Naive thymus-derived CD8-positive, alpha-beta T cell (primary cell): ENCODE measurements around the gene HINT3. TPM values are rescaled to one million over a fixed set of nuclear protein-coding genes. Genes with fewer than 3 reads are reported as not detected.
"Not testable (repeated sequence)": the region's sequence is repeated elsewhere in the genome, so short reads cannot be mapped to it uniquely, and the experiment has no call there.

ENCODE experiments used
- ATAC-seq, 2 donors: fragments of 150-1000 bp; cut with Tn5 transposase in 1 of 2; sonication (Bioruptor Pico), chemical (Tn5 transposase) in 1 of 2; 1 replicate in 1 of 2; 2 replicates in 1 of 2; pipeline ENCODE4 v1.10.0; 2021; ENCODE audit warnings: mild to moderate bottlenecking in 2 of 2, moderate library complexity in 2 of 2
- POLR2A ChIA-PET: fragments of 350-600 bp; sonication (Branson Sonifier 250); formaldehyde crosslinking; loops from one replicate; lab custom pipeline; 2021; ENCODE audit warnings: antibody characterized with exemption; lab: Charles Lee
- DNase-seq, 10 donors: peaks; one replicate each; pipeline versions ENCODE4 v3.0.0 to v3.0.0-alpha.2; 2020 to 2022
- H3K27ac Mint-ChIP-seq, 10 donors: one replicate each; pipeline ENCODE4 v1.8.0; 2020 to 2022; ENCODE audit warnings: mild to moderate bottlenecking in 10 of 10, mixed read lengths in 10 of 10, moderate library complexity in 4 of 10, inconsistent platforms in 1 of 10
- H3K27me3 Mint-ChIP-seq, 5 donors: one replicate each; pipeline ENCODE4 v1.8.0; 2021 to 2022; ENCODE audit warnings: mixed read lengths in 5 of 5
- H3K36me3 Mint-ChIP-seq, 3 donors: one replicate each; pipeline ENCODE4 v1.8.0; 2020 to 2022; ENCODE audit warnings: mixed read lengths in 3 of 3, mild to moderate bottlenecking in 2 of 3, inconsistent platforms in 1 of 3
- H3K4me1 Mint-ChIP-seq, 4 donors: one replicate each; pipeline ENCODE4 v1.8.0; 2021 to 2022; ENCODE audit warnings: mixed read lengths in 4 of 4
- H3K4me3 Mint-ChIP-seq, 10 donors: one replicate each; pipeline ENCODE4 v1.8.0; 2020 to 2022; ENCODE audit warnings: mild to moderate bottlenecking in 10 of 10, mixed read lengths in 10 of 10, moderate library complexity in 6 of 10, inconsistent platforms in 1 of 10
- H3K9me3 Mint-ChIP-seq, 9 donors: one replicate each; pipeline ENCODE4 v1.8.0; 2020 to 2022; ENCODE audit warnings: mixed read lengths in 9 of 9, mild to moderate bottlenecking in 3 of 9, inconsistent platforms in 1 of 9, moderate library complexity in 1 of 9
- polyA plus RNA-seq, 3 donors: library from polyadenylated mRNA; unstranded; fragments of 300-500 nt; fragmentation: Illumina TruSeq; gene quantifications; one replicate each; pipeline ENCODE4 v1.2.3, GENCODE V29; 2021
- total RNA-seq, 8 experiments: library from RNA in 2 of 8; stranded (reverse) in 2 of 8; gene quantifications; one replicate each; pipeline ENCODE4 v1.2.3 and lab custom pipeline; 2021 to 2026

HINT3 gene
- total and polyA plus RNA-seq, 5 experiments from 2014 or later, result 7.9 to 12.7 (median 10.4) TPM

GRCh38 chr6:125943528-125944433 lies 12.8 kb upstream of the HINT3 start:
- POLR2A ChIA-PET, result no interaction called here
- DNase-seq (no peak), ATAC-seq (no peak)
- no peaks in the 10 kb centered on the region for H3K36me3 Mint-ChIP-seq
- H3K27ac Mint-ChIP-seq, result no peak overlapping the region
- H3K4me1 Mint-ChIP-seq, result no peaks in the 10 kb centered on the region
- H3K4me3 Mint-ChIP-seq, result no peak overlapping the region
- H3K9me3 Mint-ChIP-seq, result no peaks in the 10 kb centered on the region
- peaks cover 5 to 19% (median 13%) of the 10 kb centered on the region in 5 donors for H3K27me3 Mint-ChIP-seq

- H3K9me3 Mint-ChIP-seq, result no peaks in the 10 kb centered on the region
- no peaks in the 10 kb centered on the region for H3K36me3 Mint-ChIP-seq
- POLR2A ChIA-PET, result no interaction called here
- H3K27me3 Mint-ChIP-seq, result peaks cover 2 to 14% (median 13%) of the 10 kb centered on the region in 5 donors
- no peaks in the 10 kb centered on the region for H3K4me1 Mint-ChIP-seq
- ATAC-seq (no peak), DNase-seq (no peak)
- no peak overlapping the region for H3K27ac Mint-ChIP-seq
- H3K4me3 Mint-ChIP-seq, result no peak overlapping the region
These were observed 12.1 kb upstream of the HINT3 start for GRCh38 chr6:125944434-125944816.

DNA sequence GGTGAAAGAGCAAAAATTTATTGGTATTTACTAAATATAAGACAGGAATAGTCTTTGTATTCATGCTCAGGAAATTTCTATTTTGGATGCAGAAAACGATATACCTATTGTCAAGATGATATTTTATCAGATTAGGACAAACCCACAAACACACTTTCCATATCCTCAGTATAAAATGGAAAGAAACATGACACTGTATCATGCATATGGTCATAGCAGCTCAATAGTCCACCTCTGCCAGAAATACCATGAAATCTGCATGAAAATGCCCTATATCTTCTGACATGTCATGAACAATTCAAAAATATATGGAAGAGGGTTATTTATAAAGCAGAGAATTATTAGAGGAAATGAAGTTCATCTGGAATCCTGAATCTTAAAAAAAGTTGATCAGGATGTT lies 11.7 kb upstream of the HINT3 start:
- DNase-seq, result no peak
- no peak for ATAC-seq
- Mint-ChIP-seq H3K36me3 (no peaks in the 10 kb centered on the region), H3K27ac (no peak overlapping the region), H3K27me3 (peaks cover 2 to 13% (median 10%) of the 10 kb centered on the region in 5 donors), H3K4me1 (no peaks in the 10 kb centered on the region), H3K9me3 (no peaks in the 10 kb centered on the region), H3K4me3 (no peak overlapping the region)
- POLR2A ChIA-PET, result no interaction called here

DNA sequence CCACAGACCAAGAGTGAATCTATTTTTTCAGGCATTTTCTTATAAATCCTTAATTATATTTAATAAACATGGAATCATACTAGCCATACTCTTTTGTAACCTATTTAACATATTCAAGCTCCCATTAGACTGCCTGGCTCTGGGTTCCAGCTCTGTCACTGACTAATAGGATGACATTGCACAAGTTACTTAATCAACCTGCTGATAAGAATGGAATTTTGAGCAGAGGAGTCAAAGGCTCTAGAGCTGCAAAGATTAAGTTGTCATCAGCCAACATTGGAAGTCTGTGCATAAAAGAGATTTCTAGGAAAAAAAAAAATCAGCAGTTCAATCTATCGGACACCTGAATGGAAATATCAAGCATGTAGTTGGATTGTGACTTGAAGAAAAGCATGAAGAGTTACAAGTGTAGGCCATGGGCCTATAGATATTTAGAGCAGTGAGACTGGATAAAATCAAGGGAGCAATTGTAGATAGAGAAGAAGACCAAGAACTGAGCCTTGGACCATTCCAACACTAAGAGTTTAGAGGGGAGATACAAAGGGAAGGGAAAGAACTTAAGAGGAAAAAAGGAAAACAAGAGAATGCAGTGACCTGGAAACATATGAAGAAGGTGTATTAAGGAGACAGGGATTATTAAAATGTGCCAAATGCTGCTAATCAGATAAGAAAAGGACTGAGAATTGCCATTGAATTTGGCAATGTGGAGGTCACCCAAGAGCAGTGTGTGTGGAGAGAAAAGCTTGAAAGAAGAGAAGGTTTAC lies 11.0 kb upstream of the HINT3 start:
- Mint-ChIP-seq H3K27ac (no peak overlapping the region), H3K9me3 (no peaks in the 10 kb centered on the region), H3K4me3 (no peak overlapping the region), H3K27me3 (peaks cover 2 to 13% (median 10%) of the 10 kb centered on the region in 5 donors), H3K36me3 (no peaks in the 10 kb centered on the region), H3K4me1 (no peaks in the 10 kb centered on the region)
- no peak for ATAC-seq
- POLR2A ChIA-PET, result no interaction called here
- no peak for DNase-seq

DNA sequence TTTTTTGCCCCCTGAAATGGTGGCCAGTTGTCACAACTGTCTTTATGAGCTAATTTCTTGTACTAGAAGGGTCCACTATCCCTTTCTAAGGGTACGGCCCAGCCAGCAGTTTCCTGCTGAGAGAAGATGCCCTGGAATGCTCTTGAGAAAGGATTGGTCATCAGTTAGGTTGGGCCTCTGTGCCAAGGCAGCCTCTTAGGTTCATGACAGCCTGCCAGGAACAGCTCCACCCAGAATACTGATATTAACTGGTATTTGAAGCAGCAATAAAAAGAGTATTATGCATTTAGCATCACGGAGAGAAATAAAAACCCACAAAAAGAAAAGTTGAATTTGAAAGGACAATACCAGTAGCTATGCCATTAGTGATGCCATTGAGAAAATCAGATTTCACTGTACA lies 9.0 kb upstream of the HINT3 start:
- Mint-ChIP-seq H3K4me1 (no peaks in the 10 kb centered on the region), H3K27ac (no peak overlapping the region), H3K9me3 (no peaks in the 10 kb centered on the region), H3K36me3 (no peaks in the 10 kb centered on the region), H3K4me3 (no peak overlapping the region), H3K27me3 (peaks cover 6 to 21% (median 14%) of the 10 kb centered on the region in 5 donors)
- ATAC-seq, result no peak
- POLR2A ChIA-PET, result interaction anchor here (1.3 kb wide), 1 partner anchor 8 kb away, joined by 3 read pairs; the partner anchor contains the start of gene HINT3
- no peak for DNase-seq

- Mint-ChIP-seq H3K9me3 (no peaks in the 10 kb centered on the region), H3K27me3 (peaks cover 6 to 17% (median 11%) of the 10 kb centered on the region in 5 donors), H3K27ac (peak overlapping the region in 1 of 10 donors; percentile 2), H3K4me3 (no peak overlapping the region), H3K36me3 (no peaks in the 10 kb centered on the region), H3K4me1 (no peaks in the 10 kb centered on the region)
- no peak for ATAC-seq
- no peak for DNase-seq
- POLR2A ChIA-PET, result no interaction called here
These were observed 8.1 kb upstream of the HINT3 start for GRCh38 chr6:125948455-125948854.

DNA sequence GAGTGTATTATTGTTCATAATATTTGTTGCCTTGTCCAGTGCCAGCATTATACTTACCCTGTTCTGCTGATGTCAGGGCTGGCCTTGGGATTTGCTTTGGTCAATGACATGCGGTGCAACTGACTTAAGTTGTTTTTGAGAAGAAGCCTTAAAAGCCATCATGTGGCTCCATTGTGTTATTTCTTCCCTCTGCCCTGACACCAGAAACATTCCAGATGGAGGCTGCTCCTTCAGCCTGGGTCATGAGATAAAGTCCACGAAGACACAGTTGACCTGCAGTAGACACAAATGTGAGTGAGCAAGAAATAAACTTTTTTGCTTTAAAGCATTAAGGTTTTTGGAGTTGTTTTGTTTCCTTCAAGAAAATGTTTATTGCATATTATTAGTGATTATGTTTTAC lies 7.5 kb upstream of the HINT3 start:
- POLR2A ChIA-PET, result no interaction called here
- peaks cover 5 to 17% (median 11%) of the 10 kb centered on the region in 5 donors for H3K27me3 Mint-ChIP-seq

DNA sequence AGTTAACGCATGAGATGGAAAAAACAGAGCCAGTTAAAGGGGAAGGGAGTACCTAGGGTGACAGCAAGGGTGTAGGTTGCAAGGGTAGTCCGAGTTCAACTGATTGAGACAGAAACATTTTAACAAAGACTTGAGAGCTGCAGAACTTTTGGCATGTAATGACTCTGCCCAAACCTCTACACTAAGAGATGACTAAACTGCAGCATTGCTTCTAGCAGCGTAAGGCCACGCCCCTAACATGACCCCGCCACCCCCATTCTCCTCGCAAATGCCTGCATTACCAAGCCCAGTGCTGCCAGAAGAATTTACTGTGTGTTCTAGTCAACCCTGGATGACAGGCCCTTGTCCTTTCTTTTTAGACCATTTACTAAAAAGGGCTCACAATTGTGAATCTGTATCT lies 6.3 kb upstream of the HINT3 start:
- H3K36me3 Mint-ChIP-seq, result no peaks in the 10 kb centered on the region
- POLR2A ChIA-PET, result no interaction called here

More for the DNA sequence above, 7.5 kb upstream of the HINT3 start:
- Mint-ChIP-seq H3K27ac (no peak overlapping the region), H3K9me3 (no peaks in the 10 kb centered on the region), H3K36me3 (no peaks in the 10 kb centered on the region), H3K4me3 (no peak overlapping the region), H3K4me1 (no peaks in the 10 kb centered on the region)
- no peak for ATAC-seq
- DNase-seq, result no peak

GRCh38 chr6:125950716-125951115 lies 5.9 kb upstream of the HINT3 start:
- POLR2A ChIA-PET, H3K4me3 Mint-ChIP-seq, H3K36me3 Mint-ChIP-seq, H3K9me3 Mint-ChIP-seq, H3K27ac Mint-ChIP-seq, DNase-seq, H3K4me1 Mint-ChIP-seq, ATAC-seq: not testable (repeated sequence)
- H3K27me3 Mint-ChIP-seq, result peaks cover 5 to 17% (median 11%) of the 10 kb centered on the region in 5 donors

More for the DNA sequence above, 6.3 kb upstream of the HINT3 start:
- H3K4me3 Mint-ChIP-seq, result no peak overlapping the region
- H3K27me3 Mint-ChIP-seq, result peaks cover 5 to 17% (median 11%) of the 10 kb centered on the region in 5 donors
- no peak for ATAC-seq
- DNase-seq, result no peak
- peaks cover 0 to 1% (median 0%) of the 10 kb centered on the region in 4 donors for H3K4me1 Mint-ChIP-seq
- H3K9me3 Mint-ChIP-seq, result no peaks in the 10 kb centered on the region
- no peak overlapping the region for H3K27ac Mint-ChIP-seq

GRCh38 chr6:125951323-125951722 lies 5.2 kb upstream of the HINT3 start:
- POLR2A ChIA-PET, result no interaction called here
- no peak for ATAC-seq
- no peak overlapping the region for H3K4me3 Mint-ChIP-seq
- H3K27me3 Mint-ChIP-seq, result peaks cover 5 to 17% (median 11%) of the 10 kb centered on the region in 5 donors
- DNase-seq, result no peak
- H3K36me3 Mint-ChIP-seq, result no peaks in the 10 kb centered on the region
- H3K27ac Mint-ChIP-seq, result no peak overlapping the region
- H3K4me1 Mint-ChIP-seq, result peaks cover 0 to 8% (median 3%) of the 10 kb centered on the region in 4 donors
- no peaks in the 10 kb centered on the region for H3K9me3 Mint-ChIP-seq

GRCh38 chr6:125952764-125953501 lies 3.6 kb upstream of the HINT3 start:
- no peak overlapping the region for H3K27ac Mint-ChIP-seq
- POLR2A ChIA-PET, result interaction anchor here (1.1 kb wide), 1 partner anchor 118 kb away, joined by 3 read pairs; no protein-coding TSS in a partner anchor
- peaks cover 0 to 12% (median 3%) of the 10 kb centered on the region in 4 donors for H3K4me1 Mint-ChIP-seq
- H3K27me3 Mint-ChIP-seq, result peaks cover 5 to 17% (median 11%) of the 10 kb centered on the region in 5 donors
- ATAC-seq (no peak), DNase-seq (peak in 1 of 10 donors; percentile 4)
- no peaks in the 10 kb centered on the region for H3K36me3 Mint-ChIP-seq
- no peaks in the 10 kb centered on the region for H3K9me3 Mint-ChIP-seq
- H3K4me3 Mint-ChIP-seq, result no peak overlapping the region

DNA sequence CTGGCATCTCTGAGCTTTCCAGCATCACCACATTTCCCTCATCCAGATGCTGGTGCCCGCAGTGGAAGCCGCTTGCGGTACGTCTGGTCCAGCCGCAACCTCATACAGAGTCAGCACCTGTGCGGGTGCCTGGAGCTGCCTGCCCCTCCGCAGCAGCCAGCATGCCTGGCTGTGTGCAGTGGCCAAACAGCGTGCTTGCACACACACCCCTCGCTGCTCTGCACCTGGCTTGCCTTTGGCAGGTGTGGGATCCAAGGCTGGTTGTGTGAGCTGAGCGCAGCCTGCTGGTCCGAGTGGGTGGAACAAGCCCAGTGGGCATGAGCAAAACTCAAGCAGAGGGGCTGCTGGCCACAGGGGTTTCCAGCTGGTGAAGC lies 3.1 kb upstream of the HINT3 start:
- DNase-seq, result no peak
- Mint-ChIP-seq H3K36me3 (no peaks in the 10 kb centered on the region), H3K9me3 (no peaks in the 10 kb centered on the region), H3K27me3 (peaks cover 5 to 17% (median 11%) of the 10 kb centered on the region in 5 donors), H3K4me1 (peaks cover 0 to 12% (median 3%) of the 10 kb centered on the region in 4 donors), H3K27ac (no peak overlapping the region), H3K4me3 (no peak overlapping the region)
- POLR2A ChIA-PET, result interaction anchor here (1.1 kb wide), 1 partner anchor 118 kb away, joined by 3 read pairs; no protein-coding TSS in a partner anchor
- no peak for ATAC-seq
